HUES6 (cell line): ENCODE data around the gene KYNU.
"Not testable (repeated sequence)": the region's sequence is repeated elsewhere in the genome, so short reads cannot be mapped to it uniquely, and the experiment has no call there.

Experiments used
- H3K27ac ChIP-seq: 2 replicates; pipeline ENCODE4 v1.7.0; 2013; ENCODE audit warnings: low read depth, mild to moderate bottlenecking, low read length, inconsistent platforms
- H3K27me3 ChIP-seq: 2 replicates; pipeline ENCODE4 v1.6.1; 2013; ENCODE audit warnings: low read length; ENCODE audit not compliant: control insufficient read depth, insufficient read depth
- H3K36me3 ChIP-seq: 2 replicates; pipeline ENCODE4 v1.6.1; 2013; ENCODE audit warnings: low read length; ENCODE audit not compliant: control insufficient read depth, insufficient read depth
- H3K4me1 ChIP-seq: 2 replicates; pipeline ENCODE4 v1.6.1; 2013; ENCODE audit warnings: low read length; ENCODE audit not compliant: control insufficient read depth, insufficient read depth
- H3K4me3 ChIP-seq: 2 replicates; pipeline ENCODE4 v1.5.1; 2013; ENCODE audit warnings: low read depth, low read length
- H3K9ac ChIP-seq: one replicate; pipeline ENCODE4 v1.6.1; 2013; ENCODE audit warnings: mild to moderate bottlenecking, low read length
- H3K9me3 ChIP-seq: 2 replicates; pipeline ENCODE4 v1.6.1; 2013; ENCODE audit warnings: low read depth, low read length; ENCODE audit not compliant: control insufficient read depth, insufficient read depth

Gene KYNU

DNA sequence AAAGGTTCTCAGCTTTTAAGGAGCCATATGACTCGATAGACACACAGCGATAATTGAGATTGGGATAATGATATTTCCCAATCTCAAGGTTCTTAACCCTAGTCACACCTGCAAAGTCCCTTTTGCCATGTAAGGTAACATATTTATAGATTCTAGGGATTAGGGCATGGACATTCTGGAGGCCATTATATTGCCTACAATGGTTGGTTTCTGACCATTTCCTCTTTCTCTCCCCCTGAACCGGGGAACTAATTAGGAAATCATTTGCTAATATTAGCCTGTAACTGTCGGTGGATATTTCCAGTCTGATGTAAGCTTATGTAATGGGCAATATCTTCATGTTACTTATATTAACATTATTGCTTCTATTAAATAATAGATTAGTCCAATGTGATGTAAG is 210.9 kb downstream of the KYNU start:
- no peaks in the 10 kb centered on the region for H3K27me3 ChIP-seq
- H3K4me3 ChIP-seq: no peak overlapping the region
- no peak overlapping the region for H3K9ac ChIP-seq
- no peaks in the 10 kb centered on the region for H3K4me1 ChIP-seq
- H3K36me3 ChIP-seq: no peaks in the 10 kb centered on the region
- H3K9me3 ChIP-seq: no peaks in the 10 kb centered on the region
- H3K27ac ChIP-seq: no peak overlapping the region

- H3K27me3 ChIP-seq, H3K4me3 ChIP-seq, H3K36me3 ChIP-seq, H3K9ac ChIP-seq, H3K4me1 ChIP-seq, H3K9me3 ChIP-seq, H3K27ac ChIP-seq: not testable (repeated sequence)
Observed at GRCh38 chr2:143089520-143089919, 212.1 kb downstream of the KYNU start.
